Measurements from ENCODE around the gene MYO18A. TPM values are rescaled to one million over a fixed set of nuclear protein-coding genes. Genes with fewer than 3 reads are reported as not detected.

MYO18A gene
- total RNA-seq, 1 donor from 2014 or later, result 42.4 TPM

DNA sequence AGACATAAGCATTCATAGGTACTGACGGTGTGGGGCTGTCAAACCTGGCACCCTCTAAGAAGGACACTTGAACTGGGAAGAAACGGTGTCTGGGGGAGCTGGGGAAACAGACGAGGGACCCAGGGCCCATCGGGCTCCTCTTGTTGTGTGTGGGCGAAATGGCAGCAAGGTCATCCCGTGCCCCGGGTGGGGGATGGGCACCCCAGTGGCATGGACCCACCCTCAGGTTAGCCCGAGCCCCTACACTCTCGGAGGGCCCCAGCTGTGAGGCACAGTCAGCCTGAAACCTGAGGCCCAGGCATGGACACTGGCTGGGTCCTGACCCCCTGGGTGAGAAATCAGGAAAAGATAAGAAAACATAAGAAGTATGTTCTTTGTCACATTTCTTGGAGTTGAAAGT, 57.1 kb downstream of the MYO18A start:
- no peak for DNase-seq

DNA sequence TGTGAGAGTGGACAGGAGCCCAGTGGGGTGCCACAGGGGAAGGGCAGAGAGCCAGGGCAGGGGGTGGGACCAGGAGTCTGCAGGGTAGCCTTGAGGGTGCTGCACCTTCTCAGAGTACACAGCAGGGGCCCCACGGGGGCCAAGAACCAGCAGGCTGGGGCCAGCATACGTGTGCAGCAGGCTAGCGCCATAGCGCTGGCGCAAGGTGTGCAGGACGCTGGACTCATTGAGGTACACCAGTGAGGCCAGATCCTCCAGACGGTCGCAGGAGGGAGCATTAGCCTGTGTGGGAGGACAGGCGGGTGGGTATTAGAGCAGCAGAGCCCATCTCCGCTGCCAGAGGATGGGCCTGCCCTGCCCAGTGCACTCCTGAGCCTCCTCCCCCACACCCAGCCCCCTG, 58.8 kb downstream of the MYO18A start:
- no peak for DNase-seq

GRCh38 chr17:29120433-29120832, 59.8 kb downstream of the MYO18A start:
- no peak for DNase-seq

GRCh38 chr17:29119265-29119664, 60.9 kb downstream of the MYO18A start:
- no peak for DNase-seq

DNA sequence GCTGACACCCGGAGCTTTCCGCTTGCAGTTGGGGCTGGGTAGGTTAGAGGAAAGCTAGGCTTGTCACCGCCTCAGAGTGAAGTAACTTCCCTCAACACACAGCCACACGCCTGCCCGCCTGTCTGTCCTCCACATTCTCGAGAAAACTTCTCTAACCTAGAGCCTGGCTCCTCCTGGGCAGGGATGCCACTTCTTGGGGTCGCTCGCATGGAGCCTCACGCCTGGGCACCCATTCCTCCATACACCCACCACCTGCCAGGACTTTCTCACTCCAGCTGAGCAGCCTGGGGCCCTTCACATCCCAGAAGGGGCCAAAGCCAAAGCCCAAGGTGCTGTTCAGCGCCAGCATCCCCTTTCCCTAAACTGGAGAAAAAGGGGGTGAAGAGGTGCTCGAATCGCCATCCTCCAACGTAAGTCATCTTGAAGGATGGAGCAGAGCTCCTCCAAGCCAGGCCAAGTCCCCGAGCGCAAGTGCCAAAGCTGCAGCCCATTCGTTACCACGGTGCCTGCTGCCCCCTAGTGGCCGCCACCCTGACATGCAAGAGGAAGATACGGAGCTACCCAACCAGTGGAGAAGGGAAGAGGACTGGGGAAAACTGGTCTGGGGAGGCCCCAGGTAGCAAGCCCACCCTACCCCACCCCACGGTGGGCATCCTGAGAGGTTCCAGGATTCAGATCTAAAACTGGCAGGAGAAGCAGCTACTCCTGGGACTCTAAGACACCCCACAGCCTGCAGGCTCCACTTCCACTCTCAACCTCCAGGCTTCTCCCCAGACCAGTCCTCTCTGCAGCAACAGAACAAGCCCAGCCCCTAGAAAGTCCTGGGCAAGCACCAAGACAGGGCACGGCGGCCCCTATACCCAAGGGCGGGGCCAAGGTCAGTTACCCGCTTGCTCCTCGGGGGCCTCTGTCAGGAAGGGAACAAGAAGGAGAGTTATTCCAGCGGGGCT, 63.1 kb downstream of the MYO18A start:
- DNase-seq, result peak; percentile 85

GRCh38 chr17:29115961-29116803, 64.0 kb downstream of the MYO18A start:
- DNase-seq, result peak; percentile 47

DNA sequence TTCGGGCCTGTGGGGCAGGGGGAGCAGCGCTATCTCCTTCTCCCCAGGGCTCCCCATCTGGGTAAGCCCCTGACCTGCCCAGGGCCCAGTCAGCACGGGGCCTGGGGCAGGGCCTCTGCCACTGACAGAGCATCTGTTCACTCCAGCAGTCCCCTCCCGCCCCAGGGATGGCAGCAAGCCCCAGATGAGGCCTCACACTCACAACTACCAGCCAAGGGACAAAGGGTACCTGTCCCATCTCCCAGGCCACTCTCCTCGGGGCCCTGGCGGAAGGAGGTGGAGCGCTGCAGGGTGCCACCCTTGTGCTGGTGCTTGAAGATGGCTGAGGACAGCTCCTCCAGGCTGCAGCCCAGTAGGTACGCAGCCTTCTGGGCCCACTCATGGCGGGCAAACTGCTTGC, 64.8 kb downstream of the MYO18A start:
- no peak for DNase-seq

DNA sequence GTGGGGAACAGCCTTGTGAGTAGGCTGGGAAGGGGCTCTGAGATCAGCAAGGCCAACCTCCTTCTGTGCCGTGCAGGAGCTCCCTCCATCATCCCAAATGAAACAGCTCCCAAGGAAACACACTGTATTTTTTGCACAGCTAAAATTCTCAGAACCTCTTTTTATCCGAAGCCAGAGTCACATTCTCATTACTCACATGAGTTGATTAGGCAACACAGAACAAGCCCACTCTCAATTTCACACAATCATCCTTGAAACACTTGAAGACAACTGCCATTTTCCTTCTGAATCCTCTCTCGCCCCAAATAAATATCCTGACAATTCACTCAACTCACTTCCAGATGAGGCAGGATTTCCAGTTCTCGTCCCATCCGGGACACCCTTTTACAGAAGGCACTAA, 66.1 kb downstream of the MYO18A start:
- DNase-seq, result no peak

DNA sequence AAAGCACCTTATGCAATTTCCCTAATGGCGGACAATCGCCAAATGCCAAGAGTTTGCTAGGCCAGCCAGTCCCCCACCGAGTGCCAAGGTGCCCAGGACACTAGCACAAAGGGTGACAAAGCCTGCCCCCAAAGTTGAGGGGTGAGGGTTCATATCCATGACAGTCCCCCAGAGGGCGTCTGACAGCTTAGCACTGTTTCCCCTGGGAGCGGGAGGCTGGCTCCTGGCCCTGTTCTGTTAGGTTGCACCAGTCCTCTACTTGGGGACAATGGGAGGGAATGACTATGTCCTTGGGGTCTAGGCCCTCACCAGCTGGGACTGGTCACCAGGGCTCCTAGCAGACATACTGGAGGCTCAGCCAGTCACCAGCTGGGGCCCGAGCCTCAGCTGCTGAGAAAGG, 66.9 kb downstream of the MYO18A start:
- no peak for DNase-seq

- peak; percentile 30 for DNase-seq
These were observed 67.4 kb downstream of the MYO18A start for GRCh38 chr17:29112771-29113295.

GRCh38 chr17:29111816-29112499, 68.2 kb downstream of the MYO18A start:
- peak; percentile 83 for DNase-seq

DNA sequence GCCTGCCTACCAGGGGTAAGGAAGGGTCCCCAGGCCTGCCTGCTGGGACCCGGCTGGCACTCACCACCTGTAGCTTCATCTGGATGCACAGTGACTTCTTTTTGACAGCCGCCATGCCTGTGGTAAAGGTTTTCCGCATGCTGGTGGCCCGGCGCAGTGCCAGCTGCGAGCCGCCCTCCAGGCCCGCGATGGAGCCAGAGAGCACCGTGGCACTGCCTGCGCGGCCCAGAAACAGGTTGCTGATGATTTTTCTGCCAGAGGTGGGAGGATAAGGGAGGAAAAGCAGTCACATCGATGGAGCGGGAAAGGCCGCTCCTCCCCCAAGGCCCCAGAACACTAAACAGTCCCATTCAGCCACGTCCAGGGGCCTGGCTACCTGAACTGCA, 69.8 kb downstream of the MYO18A start:
- no peak for DNase-seq

GRCh38 chr17:29109477-29110371, 70.5 kb downstream of the MYO18A start:
- no peak for DNase-seq

GRCh38 chr17:29108823-29109476, 71.2 kb downstream of the MYO18A start:
- DNase-seq, result no peak

GRCh38 chr17:29107933-29108822, 72.0 kb downstream of the MYO18A start:
- peak; percentile 25 for DNase-seq

DNA sequence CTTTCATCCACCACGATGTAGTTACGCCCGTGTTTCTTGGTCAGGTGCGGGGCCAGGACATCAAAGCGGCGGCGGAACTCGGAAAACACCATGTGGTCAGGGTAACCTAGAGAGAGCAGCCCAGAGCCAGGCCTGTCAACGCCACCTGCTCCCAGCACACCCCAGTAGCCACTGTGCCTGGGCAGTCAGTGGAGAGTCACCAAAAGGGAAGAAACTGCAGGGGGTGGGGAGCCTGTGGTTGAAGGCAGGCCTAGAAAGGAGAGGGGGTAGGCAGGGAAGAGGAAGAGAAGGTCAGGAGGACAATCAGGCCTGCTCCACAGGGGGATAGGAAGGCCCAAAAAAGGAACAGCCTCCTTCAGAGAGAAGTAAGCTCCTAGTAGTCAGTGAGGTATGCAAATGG, 73.1 kb downstream of the MYO18A start:
- DNase-seq, result no peak

GRCh38 chr17:29103341-29103740, 76.9 kb downstream of the MYO18A start:
- no peak for DNase-seq

- no peak for DNase-seq
These were observed 77.4 kb downstream of the MYO18A start for GRCh38 chr17:29102741-29103181.

- DNase-seq, result no peak
These were observed 78.2 kb downstream of the MYO18A start for GRCh38 chr17:29102046-29102445.

DNA sequence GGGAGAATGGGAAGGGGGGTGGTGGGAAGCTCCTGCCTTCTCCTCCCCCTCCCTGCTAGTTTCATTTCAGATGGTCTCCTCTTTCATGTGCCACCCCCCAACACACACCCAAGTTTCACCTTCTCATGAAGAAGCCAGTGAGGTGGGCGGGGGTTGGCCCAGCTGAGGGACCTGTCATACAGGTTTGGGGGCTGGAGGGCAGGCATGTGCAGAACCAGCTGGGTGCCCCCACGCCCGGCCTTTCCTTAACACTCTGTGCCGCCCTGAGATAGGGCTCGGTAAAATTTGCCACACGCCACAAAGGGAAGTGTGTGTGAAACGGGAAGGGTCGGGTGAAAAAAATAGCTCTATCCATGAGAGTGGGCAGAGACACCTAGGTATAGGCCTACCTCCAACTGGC, 79.9 kb downstream of the MYO18A start:
- DNase-seq, result no peak

Measured in dermis blood vessel endothelial cell (primary cell).